Glutamatergic neuron (in vitro differentiated cells): ENCODE results near the gene NNAT. TPM values are rescaled to one million over a fixed set of nuclear protein-coding genes. Genes with fewer than 3 reads are reported as not detected.
"Not testable (repeated sequence)": the region's sequence is repeated elsewhere in the genome, so short reads cannot be mapped to it uniquely, and the experiment has no call there.

Experiments
- DNase-seq: peaks from one replicate; pipeline ENCODE4 v3.0.0; 2022
- H3K27ac Mint-ChIP-seq: one replicate; pipeline ENCODE4 v1.8.0; 2020; ENCODE audit warnings: mild to moderate bottlenecking, mixed read lengths, inconsistent platforms; ENCODE audit not compliant: unreplicated experiment
- H3K27me3 Mint-ChIP-seq: one replicate; pipeline ENCODE4 v1.8.0; 2020; ENCODE audit warnings: mild to moderate bottlenecking, moderate library complexity, mixed read lengths, inconsistent platforms; ENCODE audit not compliant: unreplicated experiment
- H3K36me3 Mint-ChIP-seq: one replicate; pipeline ENCODE4 v1.8.0; 2020; ENCODE audit warnings: mild to moderate bottlenecking, mixed read lengths, inconsistent platforms; ENCODE audit not compliant: unreplicated experiment
- H3K4me1 Mint-ChIP-seq: one replicate; pipeline ENCODE4 v1.8.0; 2020; ENCODE audit warnings: mild to moderate bottlenecking, low read depth, mixed read lengths, inconsistent platforms; ENCODE audit not compliant: unreplicated experiment
- H3K4me3 Mint-ChIP-seq: one replicate; pipeline ENCODE4 v1.8.0; 2020; ENCODE audit warnings: mild to moderate bottlenecking, mixed read lengths, inconsistent platforms; ENCODE audit not compliant: unreplicated experiment
- H3K9me3 Mint-ChIP-seq: one replicate; pipeline ENCODE4 v1.8.0; 2020; ENCODE audit warnings: mild to moderate bottlenecking, moderate library complexity, mixed read lengths, inconsistent platforms; ENCODE audit not compliant: unreplicated experiment
- long read RNA-seq: library from polyadenylated mRNA; unstranded; transcript quantifications from one replicate; pipeline ENCODE4 v2.0.0, GENCODE V29; 2020; ENCODE audit not compliant: unreplicated experiment
- total RNA-seq: library from RNA; stranded (reverse); fragmentation: NEBNext Ultra II Directional; extraction: Animal tissue kit (Norgen Biotek cat#: 25700); gene quantifications from one replicate; pipeline ENCODE4 v1.2.1, GENCODE V29; 2021; ENCODE audit not compliant: unreplicated experiment
- TF ChIP-seq, protein P1 (sequence below): fragments of 200-600 bp; sonication (generic); IDR thresholded peaks from one replicate; pipeline ENCODE4 v1.5.0; 2021; ENCODE audit not compliant: partially characterized antibody, unreplicated experiment

Gene NNAT, protein sequence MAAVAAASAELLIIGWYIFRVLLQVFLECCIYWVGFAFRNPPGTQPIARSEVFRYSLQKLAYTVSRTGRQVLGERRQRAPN
- total RNA-seq: 1,047 TPM
- long read RNA-seq, transcript NNAT-202 (2 exons, 1,222 nt): minor isoform, 322 of 836 reads
- long read RNA-seq, transcript NNAT-201 (3 exons, 1,297 nt): major isoform, 406 of 836 reads
- long read RNA-seq, transcript NNAT-204 (3 exons, 895 nt): minor isoform, 21 of 836 reads
- long read RNA-seq, partial matches to known transcripts: 67 of 836 reads
- long read RNA-seq, other reads (novel, unspliced or antisense): 16 of 836 reads

DNA sequence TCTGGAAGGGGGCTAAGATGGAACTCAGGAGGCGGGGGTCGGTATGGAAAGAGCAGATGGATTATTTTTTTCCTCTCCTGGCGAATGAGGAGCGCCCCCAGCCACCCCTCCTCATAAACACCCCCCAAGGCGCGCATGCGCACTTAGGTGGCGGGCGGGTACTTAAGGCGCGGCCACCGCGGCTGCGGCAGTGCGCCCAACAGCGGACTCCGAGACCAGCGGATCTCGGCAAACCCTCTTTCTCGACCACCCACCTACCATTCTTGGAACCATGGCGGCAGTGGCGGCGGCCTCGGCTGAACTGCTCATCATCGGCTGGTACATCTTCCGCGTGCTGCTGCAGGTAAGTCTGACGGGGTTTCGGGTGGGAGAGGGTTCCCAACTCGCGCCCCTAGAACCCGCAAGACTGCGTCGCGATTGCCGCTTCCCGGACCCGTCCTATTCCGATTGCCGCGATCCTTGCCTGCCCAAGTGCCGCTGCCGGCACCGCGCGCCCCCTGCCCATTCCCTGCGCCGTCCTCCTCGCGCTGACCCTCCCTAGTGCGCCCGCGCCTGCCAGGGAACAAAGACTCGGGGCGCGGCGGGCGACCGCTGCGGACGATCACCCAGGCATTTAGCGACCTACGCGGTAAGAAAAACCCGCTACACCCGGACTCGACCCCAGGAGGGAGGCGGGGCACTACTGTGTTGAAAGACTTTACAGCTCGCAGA, at the start of gene NNAT:
NNAT (plus strand) TSS at position 190 of the 711 bp plus-strand sequence; CDS start at position 272, 82 bp downstream.
- H3K4me1 Mint-ChIP-seq: peaks cover 59% of the 10 kb centered on the region
- H3K9me3 Mint-ChIP-seq: peaks cover 17% of the 10 kb centered on the region
- peaks cover 23% of the 10 kb centered on the region for H3K27me3 Mint-ChIP-seq
- peak; percentile 75 for DNase-seq
- TF ChIP-seq, protein P1, sequence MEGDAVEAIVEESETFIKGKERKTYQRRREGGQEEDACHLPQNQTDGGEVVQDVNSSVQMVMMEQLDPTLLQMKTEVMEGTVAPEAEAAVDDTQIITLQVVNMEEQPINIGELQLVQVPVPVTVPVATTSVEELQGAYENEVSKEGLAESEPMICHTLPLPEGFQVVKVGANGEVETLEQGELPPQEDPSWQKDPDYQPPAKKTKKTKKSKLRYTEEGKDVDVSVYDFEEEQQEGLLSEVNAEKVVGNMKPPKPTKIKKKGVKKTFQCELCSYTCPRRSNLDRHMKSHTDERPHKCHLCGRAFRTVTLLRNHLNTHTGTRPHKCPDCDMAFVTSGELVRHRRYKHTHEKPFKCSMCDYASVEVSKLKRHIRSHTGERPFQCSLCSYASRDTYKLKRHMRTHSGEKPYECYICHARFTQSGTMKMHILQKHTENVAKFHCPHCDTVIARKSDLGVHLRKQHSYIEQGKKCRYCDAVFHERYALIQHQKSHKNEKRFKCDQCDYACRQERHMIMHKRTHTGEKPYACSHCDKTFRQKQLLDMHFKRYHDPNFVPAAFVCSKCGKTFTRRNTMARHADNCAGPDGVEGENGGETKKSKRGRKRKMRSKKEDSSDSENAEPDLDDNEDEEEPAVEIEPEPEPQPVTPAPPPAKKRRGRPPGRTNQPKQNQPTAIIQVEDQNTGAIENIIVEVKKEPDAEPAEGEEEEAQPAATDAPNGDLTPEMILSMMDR: no peak
- H3K36me3 Mint-ChIP-seq: peaks cover 17% of the 10 kb centered on the region
- peak within 1 kb of the TSS; percentile 81 for H3K27ac Mint-ChIP-seq
- H3K4me3 Mint-ChIP-seq: peak within 1 kb of the TSS; percentile 88

DNA sequence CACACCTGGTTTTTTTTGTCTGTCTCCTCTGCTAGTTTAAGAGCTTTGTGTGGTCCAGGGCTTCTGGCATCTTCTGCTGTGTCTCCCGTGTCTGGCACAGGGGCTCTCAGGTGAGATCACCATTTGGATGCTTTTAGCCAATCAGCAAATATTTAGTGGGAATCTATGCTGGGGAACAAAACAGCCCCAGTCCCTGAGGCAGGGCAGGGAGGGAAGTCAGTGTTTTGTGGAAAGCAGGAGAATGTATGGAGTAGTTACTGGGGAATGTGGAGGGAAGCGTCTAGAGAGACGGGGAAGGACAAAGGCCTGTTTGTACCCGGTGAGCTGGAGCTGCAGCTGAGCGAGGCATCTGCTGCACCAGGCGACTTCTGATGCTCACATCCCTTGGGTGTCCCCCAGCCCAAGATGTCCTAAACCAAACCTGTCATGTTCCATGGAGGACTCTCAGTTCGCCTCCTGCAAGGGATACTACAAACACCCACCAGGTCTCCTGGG, 49.3 kb upstream of the NNAT start:
- TF ChIP-seq, protein P1: no peak
- no peak for DNase-seq
- Mint-ChIP-seq H3K9me3 (peaks cover 7% of the 10 kb centered on the region), H3K27me3 (peaks cover 4% of the 10 kb centered on the region), H3K36me3 (peaks cover 15% of the 10 kb centered on the region), H3K27ac (no peak overlapping the region), H3K4me1 (peaks cover 12% of the 10 kb centered on the region), H3K4me3 (no peak overlapping the region)

DNA sequence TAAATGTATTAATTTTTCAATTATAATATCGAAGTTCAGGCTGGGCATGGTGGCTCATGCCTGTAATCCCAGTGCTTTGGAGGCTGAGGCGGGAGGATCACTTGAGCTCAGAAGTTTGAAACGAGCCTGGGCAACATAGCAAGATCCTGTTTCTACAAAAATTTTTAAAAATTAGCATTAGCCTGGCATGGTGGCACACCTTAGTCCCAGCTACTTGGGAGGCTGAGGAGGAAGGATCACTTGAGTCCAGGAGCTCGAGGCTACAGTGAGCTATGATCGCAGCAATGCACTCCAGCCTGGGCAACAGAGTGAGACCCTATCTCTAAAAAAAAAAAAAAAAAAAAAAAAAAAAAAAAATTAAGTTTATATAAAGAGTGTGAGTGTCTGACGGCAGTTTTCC, 48.6 kb upstream of the NNAT start:
- not testable (repeated sequence) for H3K27ac Mint-ChIP-seq, DNase-seq
- peaks cover 12% of the 10 kb centered on the region for H3K4me1 Mint-ChIP-seq

DNA sequence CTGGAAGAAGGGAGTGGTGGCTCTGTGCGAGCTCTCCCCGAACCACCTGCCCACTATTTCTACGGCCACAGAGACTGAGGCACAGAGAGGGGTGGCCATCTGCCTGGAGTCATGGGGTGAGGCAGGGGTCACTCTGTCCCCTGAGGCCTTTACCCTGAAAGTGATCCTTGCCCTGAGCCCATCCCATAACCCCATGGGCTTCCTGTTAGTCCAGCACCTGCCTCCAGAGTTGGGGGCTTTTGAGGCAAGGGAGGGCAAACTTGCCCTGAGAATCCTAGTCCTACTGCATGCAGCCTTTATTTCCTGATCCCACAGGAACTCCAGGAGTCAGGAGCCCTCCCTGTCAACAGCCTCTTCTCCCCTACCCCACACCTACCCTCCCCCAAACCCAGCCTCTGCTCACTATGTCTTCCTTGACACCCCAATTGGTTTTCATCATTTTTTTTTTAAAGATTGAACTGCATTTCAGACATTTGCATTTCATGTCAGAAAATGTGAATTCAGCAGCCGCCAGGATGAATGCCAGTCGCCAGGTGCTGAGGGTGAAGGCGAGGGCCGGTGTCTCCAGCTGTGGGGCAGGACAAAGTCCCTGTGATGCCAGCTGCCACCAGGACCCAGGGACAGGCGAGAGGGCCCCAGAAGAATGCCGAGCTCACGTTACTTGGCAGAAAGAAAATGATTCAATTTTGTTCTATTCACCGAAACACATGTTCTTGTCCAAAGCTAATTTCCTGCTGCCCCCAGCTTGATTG, 47.6 kb upstream of the NNAT start:
- H3K27ac Mint-ChIP-seq: no peak overlapping the region
- H3K36me3 Mint-ChIP-seq: peaks cover 15% of the 10 kb centered on the region
- H3K4me3 Mint-ChIP-seq: no peak overlapping the region
- peaks cover 4% of the 10 kb centered on the region for H3K27me3 Mint-ChIP-seq
- H3K4me1 Mint-ChIP-seq: peaks cover 12% of the 10 kb centered on the region
- TF ChIP-seq, protein P1: no peak
- H3K9me3 Mint-ChIP-seq: peaks cover 7% of the 10 kb centered on the region
- no peak for DNase-seq

More for the DNA sequence above, 48.6 kb upstream of the NNAT start:
- H3K36me3 Mint-ChIP-seq: peaks cover 15% of the 10 kb centered on the region
- not testable (repeated sequence) for H3K27me3 Mint-ChIP-seq, H3K9me3 Mint-ChIP-seq, H3K4me3 Mint-ChIP-seq

DNA sequence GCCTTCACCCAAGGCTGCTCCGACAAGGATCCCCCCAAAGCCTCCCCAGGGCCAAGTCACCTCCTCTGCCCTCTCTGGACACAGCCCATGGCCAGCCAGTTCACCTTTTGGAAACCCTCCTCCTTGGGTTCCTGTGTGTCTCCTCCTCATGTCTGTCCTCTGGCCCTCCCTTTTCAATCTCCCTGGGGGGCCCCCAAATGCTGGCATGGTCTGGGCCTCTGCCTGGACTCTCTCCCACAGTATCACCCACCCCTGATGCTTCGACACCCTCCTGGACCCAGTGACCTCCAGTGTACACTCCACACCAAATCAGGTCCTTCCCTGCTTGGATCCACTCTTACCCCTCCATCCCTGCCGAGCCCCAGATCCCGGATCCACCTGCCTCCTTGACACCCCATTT, 46.7 kb upstream of the NNAT start:
- Mint-ChIP-seq H3K27me3 (peaks cover 1% of the 10 kb centered on the region), H3K9me3 (peaks cover 5% of the 10 kb centered on the region), H3K4me3 (peak overlapping the region; percentile 30), H3K4me1 (peaks cover 12% of the 10 kb centered on the region), H3K36me3 (peaks cover 19% of the 10 kb centered on the region), H3K27ac (no peak overlapping the region)
- TF ChIP-seq, protein P1: no peak
- DNase-seq: no peak
